IMR-90 (cell line): Measurements from ENCODE around the gene ZNF57. TPM values are rescaled to one million over a fixed set of nuclear protein-coding genes. Genes with fewer than 3 reads are reported as not detected.

Source experiments
- ATAC-seq: fragments of 200-7000 bp; cut with Tn5 transposase; 2 replicates; pipeline ENCODE4 v1.9.1; 2020; ENCODE audit warnings: low read depth, mild to moderate bottlenecking, moderate library complexity
- BruUV-seq: library from RNA; stranded (reverse); fragments of 400-500 nt; replicated peaks from 2 replicates; lab custom pipeline; 2021; lab: Mats Ljungman, UMichigan
- CTCF ChIA-PET: fragments of 300-600 bp; formaldehyde crosslinking; extraction: SDS; loops from one replicate; lab custom pipeline; 2021; ENCODE audit warnings: antibody characterized with exemption; lab: Yijun Ruan, JAX
- POLR2A ChIA-PET: fragments of 300-600 bp; sonication (Branson Sonifier 250); formaldehyde crosslinking; loops from one replicate; lab custom pipeline; 2022; ENCODE audit warnings: antibody characterized with exemption; ENCODE audit not compliant: unreplicated experiment; lab: Charles Lee
- DNase-seq: peaks from one replicate; pipeline ENCODE4 v3.0.0; 2013
- H2AFZ ChIP-seq: replicated peaks from 2 replicates; pipeline ENCODE3; 2013; ENCODE audit warnings: low read length, mild to moderate bottlenecking; ENCODE audit not compliant: poor library complexity
- H2AK5ac ChIP-seq: 2 replicates; pipeline ENCODE4 v1.6.1; 2013; ENCODE audit warnings: low read depth, low read length, inconsistent platforms
- H2AK9ac ChIP-seq: replicated peaks from 2 replicates; pipeline ENCODE3; 2013; ENCODE audit warnings: mild to moderate bottlenecking, low read depth, low read length, moderate library complexity; ENCODE audit not compliant: poor library complexity
- H2BK120ac ChIP-seq: 2 replicates; pipeline ENCODE4 v1.6.1; 2013; ENCODE audit warnings: low read depth, low read length, inconsistent platforms
- H2BK15ac ChIP-seq: 3 replicates; pipeline ENCODE4 v1.6.1; 2013; ENCODE audit warnings: low read depth, low read length, inconsistent platforms
- H2BK20ac ChIP-seq: 2 replicates; pipeline ENCODE4 v1.6.1; 2013; ENCODE audit warnings: low read depth, mild to moderate bottlenecking, inconsistent platforms, low read length, moderate library complexity
- H2BK5ac ChIP-seq: 2 replicates; pipeline ENCODE4 v1.6.1; 2013; ENCODE audit warnings: mild to moderate bottlenecking, low read depth, low read length, inconsistent platforms; ENCODE audit not compliant: poor library complexity, severe bottlenecking
- H3K14ac ChIP-seq: replicated peaks from 2 replicates; pipeline ENCODE4 v1.6.1; 2013; ENCODE audit warnings: low read depth, low read length, inconsistent platforms
- H3K18ac ChIP-seq: 2 replicates; pipeline ENCODE4 v1.6.1; 2013; ENCODE audit warnings: low read depth, low read length, control low read depth
- H3K23ac ChIP-seq: 2 replicates; pipeline ENCODE4 v1.6.1; 2013; ENCODE audit warnings: low read depth, low read length, inconsistent platforms
- H3K27ac ChIP-seq: 2 replicates; pipeline ENCODE4 v1.5.1; 2013; ENCODE audit warnings: mild to moderate bottlenecking, control low read depth, low read length; ENCODE audit not compliant: insufficient read depth
- H3K27me3 ChIP-seq: 2 replicates; pipeline ENCODE4 v1.6.1; 2013; ENCODE audit warnings: low read length; ENCODE audit not compliant: control insufficient read depth, insufficient read depth
- H3K36me3 ChIP-seq: 2 replicates; pipeline ENCODE4 v1.6.1; 2013; ENCODE audit warnings: low read length, mixed read lengths; ENCODE audit not compliant: control insufficient read depth, insufficient read depth
- H3K4ac ChIP-seq: 2 replicates; pipeline ENCODE4 v1.6.1; 2013; ENCODE audit warnings: low read depth, low read length, inconsistent platforms
- H3K4me1 ChIP-seq: 2 replicates; pipeline ENCODE4 v1.6.1; 2013; ENCODE audit warnings: low read length, mixed read lengths; ENCODE audit not compliant: control insufficient read depth, insufficient read depth
- H3K4me2 ChIP-seq: 2 replicates; pipeline ENCODE4 v1.6.1; 2013; ENCODE audit warnings: low read depth, mild to moderate bottlenecking, control low read depth, low read length, moderate library complexity
- H3K4me3 ChIP-seq: 2 replicates; pipeline ENCODE4 v1.5.1; 2013; ENCODE audit warnings: low read depth, mild to moderate bottlenecking, control low read depth, low read length, moderate library complexity; ENCODE audit not compliant: insufficient read depth
- H3K56ac ChIP-seq: 2 replicates; pipeline ENCODE4 v1.6.1; 2013; ENCODE audit warnings: low read length, inconsistent platforms; ENCODE audit not compliant: insufficient read depth; ENCODE audit errors: extremely low read depth
- H3K79me1 ChIP-seq, 2 experiments: 2 replicates each; pipeline ENCODE4 v1.6.1; 2013; ENCODE audit warnings: low read length in 2 of 2, inconsistent platforms in 1 of 2, low read depth in 1 of 2
- H3K9ac ChIP-seq: 2 replicates; pipeline ENCODE4 v1.6.1; 2013; ENCODE audit warnings: low read depth, low read length, control low read depth
- H3K9me1 ChIP-seq: 2 replicates; pipeline ENCODE4 v1.6.1; 2013; ENCODE audit warnings: low read length, inconsistent platforms; ENCODE audit not compliant: insufficient read depth
- H3K9me3 ChIP-seq: 2 replicates; pipeline ENCODE4 v1.6.1; 2013; ENCODE audit warnings: low read length; ENCODE audit not compliant: control insufficient read depth, insufficient read depth
- H4K20me1 ChIP-seq: 2 replicates; pipeline ENCODE4 v1.6.1; 2013; ENCODE audit warnings: low read length, inconsistent platforms; ENCODE audit not compliant: insufficient read depth
- H4K5ac ChIP-seq: 2 replicates; pipeline ENCODE4 v1.6.1; 2013; ENCODE audit warnings: mild to moderate bottlenecking, low read depth, low read length, control low read depth
- H4K8ac ChIP-seq, 2 experiments: 2 replicates each; pipeline ENCODE4 v1.6.1; 2013; ENCODE audit warnings: low read depth in 2 of 2, low read length in 2 of 2, control low read depth in 1 of 2, inconsistent platforms in 1 of 2
- H4K91ac ChIP-seq: 2 replicates; pipeline ENCODE4 v1.6.1; 2013; ENCODE audit warnings: low read depth, low read length, inconsistent platforms; ENCODE audit not compliant: insufficient read depth
- BHLHE40 ChIP-seq: fragments of 150-350 bp; IDR thresholded peaks from 2 replicates; pipeline ENCODE4 v1.6.1; 2016; ENCODE audit warnings: mild to moderate bottlenecking, low read depth, low read length
- CEBPB ChIP-seq: IDR thresholded peaks from 2 replicates; pipeline ENCODE4 v1.6.1; 2012; ENCODE audit warnings: low read depth, low read length, improper control_type of control experiment
- ELK1 ChIP-seq: fragments of 150-350 bp; IDR thresholded peaks from 2 replicates; pipeline ENCODE4 v1.6.1; 2016; ENCODE audit warnings: low read depth, mild to moderate bottlenecking, low read length, moderate library complexity, borderline replicate concordance
- MXI1 ChIP-seq: IDR thresholded peaks from 2 replicates; pipeline ENCODE4 v1.6.1; 2012; ENCODE audit warnings: low read depth, mild to moderate bottlenecking, low read length, moderate library complexity, borderline replicate concordance
- NFE2L2 ChIP-seq: fragments of 150-350 bp; IDR thresholded peaks from 2 replicates; pipeline ENCODE4 v1.6.1; 2016; ENCODE audit warnings: low read depth, mild to moderate bottlenecking, low read length
- POLR2A ChIP-seq: IDR thresholded peaks from 2 replicates; pipeline ENCODE4 v1.6.1; 2012; ENCODE audit warnings: mild to moderate bottlenecking, low read depth, low read length
- RCOR1 ChIP-seq: IDR thresholded peaks from 2 replicates; pipeline ENCODE4 v1.6.1; 2012; ENCODE audit warnings: mild to moderate bottlenecking, low read length, improper control_type of control experiment; ENCODE audit not compliant: insufficient replicate concordance
- RFX5 ChIP-seq: IDR thresholded peaks from 2 replicates; pipeline ENCODE4 v1.8.0; 2012; ENCODE audit warnings: low read depth, mild to moderate bottlenecking, low read length, moderate library complexity
- SMC3 ChIP-seq: fragments of 150-350 bp; IDR thresholded peaks from 2 replicates; pipeline ENCODE4 v1.6.1; 2016; ENCODE audit warnings: low read depth, mild to moderate bottlenecking, antibody characterized with exemption, low read length, moderate library complexity
- USF2 ChIP-seq: fragments of 150-350 bp; IDR thresholded peaks from 2 replicates; pipeline ENCODE4 v1.6.1; 2017; ENCODE audit warnings: mild to moderate bottlenecking, antibody characterized with exemption, low read length, low read depth
- WGBS, 2 experiments: methylation state at CpG; one replicate each; pipeline versions ENCODE4 v1.1.5 to v1.1.7; 2013; ENCODE audit warnings: missing lambda C conversion rate in 2 of 2; ENCODE audit not compliant: insufficient read length in 1 of 2; ENCODE audit errors: extremely low coverage in 2 of 2; 5-methylcytosine and 5-hydroxymethylcytosine counted together
- dilution Hi-C: fragments of 300-500 bp; cut with HindIII; formaldehyde crosslinking; loops from one replicate; pipeline ENCODE4 v1.14.3; 2018; ENCODE audit warnings: low sequenced_read_pairs; ENCODE audit not compliant: unreplicated experiment
- in situ Hi-C: fragments of 300-500 bp; cut with MboI; formaldehyde crosslinking; loops from 3 replicates; pipeline ENCODE4 v1.14.3; 2019; ENCODE audit warnings: low sequenced_read_pairs, inconsistent platforms, mixed read lengths
- intact Hi-C: fragments of 100-400 bp; cut with micrococcal nuclease; formaldehyde crosslinking; loops from 2 replicates; pipeline ENCODE4 v1.10.0; 2022
- polyA plus RNA-seq, 3 experiments: library from polyadenylated mRNA; depleted of rRNA; stranded (reverse); fragments of >200 nt; gene quantifications; 2 replicates each; pipeline ENCODE4 v1.2.3, GENCODE V29; 2012; ENCODE audit warnings: low replicate concordance in 1 of 3
- total RNA-seq: library from RNA; depleted of rRNA; stranded (reverse); fragments of >200 nt; gene quantifications from 2 replicates; pipeline ENCODE4 v1.2.3, GENCODE V29; 2012
- TF ChIP-seq, protein P1 (sequence below): conservative IDR thresholded peaks from 2 replicates; pipeline ENCODE4 v1.5.1; 2012; ENCODE audit warnings: mild to moderate bottlenecking, low read depth, low read length, improper control_type of control experiment

Gene ZNF57
- total and polyA plus RNA-seq, 2 of the 4 experiments (the other 2 are of a cell fraction), result 2.2 to 8.6 TPM

- no peak overlapping the region for H3K9ac ChIP-seq
- CTCF ChIA-PET, result no interaction called here
- no peak overlapping the region for H3K27ac ChIP-seq
- H3K9me1 ChIP-seq, result no peaks in the 10 kb centered on the region
- intact Hi-C loops, result no loop called here
- peaks cover 93% of the 10 kb centered on the region for H3K9me3 ChIP-seq
- H3K4me2 ChIP-seq, result no peak overlapping the region
- H3K4me3 ChIP-seq, result no peak overlapping the region
- no TSS peak for BruUV-seq
- no peak overlapping the region for H3K14ac ChIP-seq
- no peak overlapping the region for H4K5ac ChIP-seq
- no peak overlapping the region for H3K56ac ChIP-seq
- no peak overlapping the region for H4K8ac ChIP-seq
- H3K4me1 ChIP-seq, result peaks cover 2% of the 10 kb centered on the region
- no peak overlapping the region for H2AK5ac ChIP-seq
- no peaks in the 10 kb centered on the region for H3K27me3 ChIP-seq
- no peak overlapping the region for H2BK15ac ChIP-seq
- no peak overlapping the region for H2AK9ac ChIP-seq
- DNase-seq (no peak), ATAC-seq (no peak)
- no peak overlapping the region for H3K18ac ChIP-seq
- in situ Hi-C loops, result no loop called here
- H2BK20ac ChIP-seq, result no peak overlapping the region
- no peaks in the 10 kb centered on the region for H4K20me1 ChIP-seq
- H3K36me3 ChIP-seq, result peaks cover 44% of the 10 kb centered on the region
- TF ChIP-seq RFX5, result no peak
- TF ChIP-seq, protein P1, sequence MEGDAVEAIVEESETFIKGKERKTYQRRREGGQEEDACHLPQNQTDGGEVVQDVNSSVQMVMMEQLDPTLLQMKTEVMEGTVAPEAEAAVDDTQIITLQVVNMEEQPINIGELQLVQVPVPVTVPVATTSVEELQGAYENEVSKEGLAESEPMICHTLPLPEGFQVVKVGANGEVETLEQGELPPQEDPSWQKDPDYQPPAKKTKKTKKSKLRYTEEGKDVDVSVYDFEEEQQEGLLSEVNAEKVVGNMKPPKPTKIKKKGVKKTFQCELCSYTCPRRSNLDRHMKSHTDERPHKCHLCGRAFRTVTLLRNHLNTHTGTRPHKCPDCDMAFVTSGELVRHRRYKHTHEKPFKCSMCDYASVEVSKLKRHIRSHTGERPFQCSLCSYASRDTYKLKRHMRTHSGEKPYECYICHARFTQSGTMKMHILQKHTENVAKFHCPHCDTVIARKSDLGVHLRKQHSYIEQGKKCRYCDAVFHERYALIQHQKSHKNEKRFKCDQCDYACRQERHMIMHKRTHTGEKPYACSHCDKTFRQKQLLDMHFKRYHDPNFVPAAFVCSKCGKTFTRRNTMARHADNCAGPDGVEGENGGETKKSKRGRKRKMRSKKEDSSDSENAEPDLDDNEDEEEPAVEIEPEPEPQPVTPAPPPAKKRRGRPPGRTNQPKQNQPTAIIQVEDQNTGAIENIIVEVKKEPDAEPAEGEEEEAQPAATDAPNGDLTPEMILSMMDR, result no peak
- no peak for TF ChIP-seq POLR2A
- no peak for TF ChIP-seq ELK1
- no peak for TF ChIP-seq RCOR1
- TF ChIP-seq USF2, result no peak
- no peak for TF ChIP-seq BHLHE40
- TF ChIP-seq CEBPB, result no peak
- no peak for TF ChIP-seq SMC3
- no peak for TF ChIP-seq NFE2L2
- no peak for TF ChIP-seq MXI1
- H2BK5ac ChIP-seq, result no peak overlapping the region
- POLR2A ChIA-PET, result no interaction called here
- peaks cover 12 to 21% of the 10 kb centered on the region in 2 experiments for H3K79me1 ChIP-seq
- no peak overlapping the region for H4K91ac ChIP-seq
- no peak overlapping the region for H2AFZ ChIP-seq
- H3K23ac ChIP-seq, result no peak overlapping the region
- no peak overlapping the region for H2BK120ac ChIP-seq
- H3K4ac ChIP-seq, result no peak overlapping the region
- no CpG with 5 or more reads among the region's 10 CpGs for WGBS, 2 experiments
- dilution Hi-C loops, result no loop called here
These were observed 48.1 kb upstream of the ZNF57 start for GRCh38 chr19:2852598-2852997.
